Adrenal gland (tissue), 5 donors: ENCODE data around the gene ATRIP.

Experiments used
- POLR2A ChIP-seq, 2 donors: fragments of 450-650 bp; IDR thresholded peaks; one replicate each; pipeline ENCODE4 v1.6.1; 2017; ENCODE audit warnings: antibody characterized with exemption in 2 of 2, mild to moderate bottlenecking in 2 of 2, moderate library complexity in 1 of 2
- TF ChIP-seq, protein P1 (sequence below), 6 experiments: fragments of 450-650 bp in 4 of 6; fragments of 200-600 bp in 2 of 6; sonication (generic) in 1 of 6; IDR thresholded peaks; 1 replicate in 5 of 6; 2 replicates in 1 of 6; pipeline versions ENCODE4 v1.5.1 to v1.8.0; 2016 to 2021; ENCODE audit warnings: antibody characterized with exemption in 6 of 6, mild to moderate bottlenecking in 2 of 6, moderate library complexity in 1 of 6
- donor health status: DM: no; HTN: no; CAD: no.

DNA sequence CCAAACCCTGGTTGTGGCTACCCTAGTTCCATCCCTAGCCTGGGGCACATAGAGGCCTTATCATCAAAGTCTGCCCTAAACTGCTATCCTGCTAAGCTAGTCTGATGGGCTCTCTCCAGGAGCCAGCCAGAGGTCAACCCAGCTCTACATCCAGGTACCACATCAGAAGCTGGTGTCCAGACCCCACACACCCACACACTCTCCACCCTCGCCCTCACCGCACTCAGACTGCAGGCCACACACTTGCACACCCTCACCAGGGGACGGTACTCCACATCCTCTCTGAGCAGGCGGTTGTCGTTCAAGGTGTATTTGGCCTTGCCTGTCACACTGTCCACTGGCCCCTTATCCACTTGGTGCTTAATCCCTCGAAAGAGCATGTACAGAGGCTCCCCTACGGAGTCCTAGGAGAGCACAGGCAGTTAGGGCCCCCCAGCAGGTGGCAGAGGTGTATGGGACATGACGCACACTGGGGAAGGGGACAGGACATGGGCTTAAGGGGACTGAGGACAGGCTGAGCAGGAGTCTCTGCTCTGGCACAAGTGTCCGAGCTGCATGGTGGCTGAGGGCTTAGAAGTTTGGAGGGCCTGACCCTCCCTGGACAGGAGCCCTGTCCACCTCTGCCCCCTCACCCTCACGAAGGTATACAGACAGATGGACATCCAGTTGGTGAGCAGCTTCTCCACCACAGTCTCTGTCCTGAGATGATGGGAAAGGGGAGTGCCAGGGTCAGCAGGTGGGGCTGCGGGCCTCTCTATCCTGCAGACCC is 34.7 kb upstream of the ATRIP start:
- TF ChIP-seq, protein P1, sequence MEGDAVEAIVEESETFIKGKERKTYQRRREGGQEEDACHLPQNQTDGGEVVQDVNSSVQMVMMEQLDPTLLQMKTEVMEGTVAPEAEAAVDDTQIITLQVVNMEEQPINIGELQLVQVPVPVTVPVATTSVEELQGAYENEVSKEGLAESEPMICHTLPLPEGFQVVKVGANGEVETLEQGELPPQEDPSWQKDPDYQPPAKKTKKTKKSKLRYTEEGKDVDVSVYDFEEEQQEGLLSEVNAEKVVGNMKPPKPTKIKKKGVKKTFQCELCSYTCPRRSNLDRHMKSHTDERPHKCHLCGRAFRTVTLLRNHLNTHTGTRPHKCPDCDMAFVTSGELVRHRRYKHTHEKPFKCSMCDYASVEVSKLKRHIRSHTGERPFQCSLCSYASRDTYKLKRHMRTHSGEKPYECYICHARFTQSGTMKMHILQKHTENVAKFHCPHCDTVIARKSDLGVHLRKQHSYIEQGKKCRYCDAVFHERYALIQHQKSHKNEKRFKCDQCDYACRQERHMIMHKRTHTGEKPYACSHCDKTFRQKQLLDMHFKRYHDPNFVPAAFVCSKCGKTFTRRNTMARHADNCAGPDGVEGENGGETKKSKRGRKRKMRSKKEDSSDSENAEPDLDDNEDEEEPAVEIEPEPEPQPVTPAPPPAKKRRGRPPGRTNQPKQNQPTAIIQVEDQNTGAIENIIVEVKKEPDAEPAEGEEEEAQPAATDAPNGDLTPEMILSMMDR (IDR thresholded peaks at IDR 0.05), result no peak
- TF ChIP-seq POLR2A (IDR thresholded peaks at IDR 0.05), result no peak
